HepG2 (cell line): Measurements from ENCODE around the gene NT5C3B. TPM values are rescaled to one million over a fixed set of nuclear protein-coding genes. Genes with fewer than 3 reads are reported as not detected.

Source experiments
- CBX2 ChIP-seq, 2 experiments: fragments of 200-600 bp in 1 of 2; sonication (generic); formaldehyde crosslinking in 1 of 2; IDR thresholded peaks; 2 replicates each; pipeline versions ENCODE4 v1.7.0 to v1.8.1; 2018 to 2022; ENCODE audit warnings: low read depth in 2 of 2, low read length in 1 of 2, mild to moderate bottlenecking in 1 of 2, missing genetic modification reagents in 1 of 2
- GLI4 ChIP-seq: sonication (generic); formaldehyde crosslinking; IDR thresholded peaks from 2 replicates; pipeline ENCODE4 v1.5.1; 2020; ENCODE audit warnings: missing genetic modification reagents, mild to moderate bottlenecking, moderate library complexity, borderline replicate concordance
- HINFP ChIP-seq: sonication (generic); formaldehyde crosslinking; IDR thresholded peaks from 2 replicates; pipeline ENCODE4 v1.4.0; 2020; ENCODE audit warnings: low read depth, mild to moderate bottlenecking, missing genetic modification reagents
- KIAA2018 ChIP-seq: sonication (generic); formaldehyde crosslinking; IDR thresholded peaks from 2 replicates; pipeline ENCODE4 v1.5.0; 2020; ENCODE audit warnings: mild to moderate bottlenecking, missing genetic modification reagents, borderline replicate concordance
- MBD4 ChIP-seq: IDR thresholded peaks from 2 replicates; pipeline ENCODE4 v1.6.1; 2012; ENCODE audit warnings: low read length, inconsistent platforms, borderline replicate concordance
- POLR2A ChIP-seq, 2 experiments: IDR thresholded peaks; 2 replicates each; pipeline ENCODE4 v1.6.1; 2011; ENCODE audit warnings: low read depth in 2 of 2, low read length in 2 of 2, mild to moderate bottlenecking in 1 of 2, moderate library complexity in 1 of 2; ENCODE audit not compliant: insufficient read depth in 1 of 2
- PRDM15 ChIP-seq: sonication (generic); formaldehyde crosslinking; IDR thresholded peaks from 2 replicates; pipeline ENCODE4 v1.4.0; 2020; ENCODE audit warnings: missing genetic modification reagents
- RAD21 ChIP-seq: fragments of 450-650 bp; formaldehyde crosslinking; IDR thresholded peaks from 2 replicates; pipeline ENCODE4 v1.5.0; 2020; ENCODE audit warnings: mild to moderate bottlenecking
- SETDB1 ChIP-seq: sonication (generic); formaldehyde crosslinking; IDR thresholded peaks from 2 replicates; pipeline ENCODE4 v1.5.1; 2020; ENCODE audit warnings: missing genetic modification reagents, mild to moderate bottlenecking, borderline replicate concordance
- SIN3A ChIP-seq: IDR thresholded peaks from 2 replicates; pipeline ENCODE4 v1.6.1; 2011; ENCODE audit warnings: low read depth, mild to moderate bottlenecking, control low read depth, low read length, borderline replicate concordance
- ZFAT ChIP-seq: sonication (generic); formaldehyde crosslinking; conservative IDR thresholded peaks from 2 replicates; pipeline ENCODE4 v1.8.1; 2023; ENCODE audit warnings: missing genetic modification reagents, inconsistent platforms
- ZNF335 ChIP-seq: sonication (generic); formaldehyde crosslinking; IDR thresholded peaks from 2 replicates; pipeline ENCODE4 v1.4.0; 2020; ENCODE audit warnings: missing genetic modification reagents
- ZSCAN22 ChIP-seq: sonication (generic); formaldehyde crosslinking; IDR thresholded peaks from 2 replicates; pipeline ENCODE4 v1.4.0; 2020; ENCODE audit warnings: mild to moderate bottlenecking, missing genetic modification reagents
- polyA plus RNA-seq, 8 experiments: library from polyadenylated mRNA; depleted of rRNA in 3 of 8; stranded (reverse) in 7 of 8; unstranded in 1 of 8; fragments of >200 nt; fragmentation: Illumina TruSeq in 4 of 8; extraction: Trizol in 4 of 8; gene quantifications; 2 replicates each; pipeline versions ENCODE4 v1.2.1 to v1.2.3, GENCODE V29; 2011 to 2016; ENCODE audit warnings: low read depth in 4 of 8, missing spikeins in 1 of 8, mixed read lengths in 1 of 8; ENCODE audit not compliant: insufficient read depth in 1 of 8
- total RNA-seq, 5 experiments: library from RNA; depleted of rRNA; stranded (reverse); fragments of >200 nt; fragmentation: Illumina TruSeq; extraction: Trizol; gene quantifications; 2 replicates each; pipeline ENCODE4 v1.2.3, GENCODE V29; 2016; ENCODE audit warnings: low read depth in 1 of 5

Gene NT5C3B
- total and polyA plus RNA-seq, 2 of the 13 experiments (the other 11 are each of a cell fraction or from before 2014, with no cell fraction given): 104 to 126 TPM

DNA sequence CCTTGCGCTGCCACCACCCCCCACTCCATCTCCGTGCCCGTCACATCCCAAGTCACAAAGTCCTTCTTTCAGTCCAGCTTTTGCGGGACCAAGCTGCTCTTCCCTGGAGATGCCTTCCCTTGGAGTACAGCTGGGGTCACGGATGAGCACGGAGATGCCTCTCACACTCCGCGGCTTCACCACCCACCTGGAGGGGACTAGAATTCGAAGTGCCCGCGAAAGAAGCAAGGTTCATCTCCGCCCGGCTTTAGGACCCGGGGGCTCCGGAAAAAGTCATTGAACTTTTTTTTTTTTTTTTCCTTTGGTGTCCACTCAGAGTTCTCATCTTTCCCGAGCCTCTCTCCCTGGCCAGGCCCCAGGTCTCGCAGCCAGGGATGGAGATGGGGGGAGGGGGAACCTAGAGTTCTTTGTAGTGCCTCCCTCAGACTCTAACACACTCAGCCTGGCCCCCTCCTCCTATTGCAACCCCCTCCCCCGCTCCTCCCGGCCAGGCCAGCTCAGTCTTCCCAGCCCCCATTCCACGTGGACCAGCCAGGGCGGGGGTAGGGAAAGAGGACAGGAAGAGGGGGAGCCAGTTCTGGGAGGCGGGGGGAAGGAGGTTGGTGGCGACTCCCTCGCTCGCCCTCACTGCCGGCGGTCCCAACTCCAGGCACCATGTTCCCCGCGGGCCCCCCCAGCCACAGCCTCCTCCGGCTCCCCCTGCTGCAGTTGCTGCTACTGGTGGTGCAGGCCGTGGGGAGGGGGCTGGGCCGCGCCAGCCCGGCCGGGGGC is 23.5 kb downstream of the NT5C3B start, which contains the start of gene FKBP10 (continued):
- no peak for TF ChIP-seq SIN3A
- TF ChIP-seq ZNF335: 0 out of 2 replicates have a peak, but pooled peaks have one; percentile 26
- peak; percentile 85; the same call in 1 of the 2 replicates for TF ChIP-seq ZSCAN22 (CRISPR knock-in tag)
- TF ChIP-seq CBX2 (IDR thresholded peaks at IDR 0.05; ENCODE audit: low read depth, low read length): no peak
- TF ChIP-seq CBX2 (CRISPR knock-in tag; IDR thresholded peaks at IDR 0.05; ENCODE audit: low read depth): no peak
- TF ChIP-seq PRDM15 (CRISPR knock-in tag): no peak
- no peak for TF ChIP-seq MBD4
- no peak for TF ChIP-seq ZFAT (CRISPR knock-in tag)
- no peak for TF ChIP-seq GLI4 (CRISPR knock-in tag)
- no peak for TF ChIP-seq RAD21 (CRISPR knock-in tag)
- no peak for TF ChIP-seq KIAA2018 (CRISPR knock-in tag)
- TF ChIP-seq POLR2A (IDR thresholded peaks at IDR 0.05; ENCODE audit: insufficient read depth in 1 of 2, low read depth in 2 of 2, low read length in 2 of 2): peak; percentile 53 to 86
- TF ChIP-seq HINFP: no peak
- no peak for TF ChIP-seq SETDB1 (CRISPR knock-in tag)
